ENCODE results near the gene TNFRSF21.

Gene TNFRSF21

DNA sequence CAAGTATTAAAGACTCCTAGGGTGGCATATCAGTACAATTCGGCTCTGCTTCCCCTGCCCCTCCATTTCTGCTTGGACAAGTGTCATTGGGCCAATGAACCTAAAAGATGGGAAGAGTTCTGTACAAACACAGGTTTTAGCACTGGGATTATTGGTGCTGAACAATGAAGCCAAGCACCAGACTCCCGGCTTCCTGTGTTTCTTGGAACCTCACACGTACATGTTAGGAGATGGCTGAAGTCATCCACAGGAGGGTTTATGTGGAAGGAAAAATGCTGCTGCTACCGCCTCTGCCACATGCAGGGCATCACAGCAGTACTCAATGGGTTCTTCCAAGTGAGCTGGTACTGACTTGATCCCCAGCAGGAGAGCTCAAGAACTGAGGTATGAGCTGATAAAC, 49.7 kb downstream of the TNFRSF21 start:
- Mint-ChIP-seq H3K27me3 (ENCODE audit: low read depth) (peaks cover 5% of the 10 kb centered on the region), H3K4me1 (ENCODE audit: low read depth) (no peaks in the 10 kb centered on the region), H3K27ac (no peak overlapping the region), H3K9me3 (no peaks in the 10 kb centered on the region), H3K36me3 (ENCODE audit: low read depth) (no peaks in the 10 kb centered on the region), H3K4me3 (no peak overlapping the region)

DNA sequence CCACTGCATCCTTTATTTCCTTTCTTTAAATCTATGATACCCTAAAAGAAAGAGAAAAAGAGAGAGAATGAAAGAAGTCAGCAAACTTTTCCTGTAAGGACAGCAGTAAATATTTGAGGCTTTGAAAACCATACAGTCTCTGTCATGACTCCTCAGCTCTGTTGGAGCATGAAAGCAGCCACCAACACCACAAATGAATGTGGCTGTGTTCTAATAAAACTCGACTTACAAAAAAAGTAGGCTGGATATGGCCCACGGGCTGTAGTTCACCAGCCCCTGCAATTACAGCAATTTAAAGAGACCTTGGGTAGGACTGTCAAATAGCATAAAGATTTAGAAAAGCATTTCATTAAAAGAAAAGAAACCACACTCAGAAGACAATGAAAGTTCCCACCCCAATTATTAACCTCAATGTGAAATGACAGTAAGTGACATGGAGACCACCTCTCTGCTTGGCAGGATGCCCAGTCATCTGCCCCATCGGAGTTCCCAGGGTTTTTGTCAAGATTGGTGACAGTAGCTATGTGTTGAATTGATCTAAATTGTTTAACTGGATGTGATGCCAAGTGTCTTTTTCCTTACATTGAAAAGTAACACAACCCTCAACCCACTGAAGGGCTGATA, 50.9 kb downstream of the TNFRSF21 start:
- Mint-ChIP-seq H3K4me3 (no peak overlapping the region), H3K4me1 (ENCODE audit: low read depth) (no peaks in the 10 kb centered on the region), H3K27me3 (ENCODE audit: low read depth) (peaks cover 5% of the 10 kb centered on the region), H3K36me3 (ENCODE audit: low read depth) (no peaks in the 10 kb centered on the region), H3K27ac (no peak overlapping the region), H3K9me3 (no peaks in the 10 kb centered on the region)

DNA sequence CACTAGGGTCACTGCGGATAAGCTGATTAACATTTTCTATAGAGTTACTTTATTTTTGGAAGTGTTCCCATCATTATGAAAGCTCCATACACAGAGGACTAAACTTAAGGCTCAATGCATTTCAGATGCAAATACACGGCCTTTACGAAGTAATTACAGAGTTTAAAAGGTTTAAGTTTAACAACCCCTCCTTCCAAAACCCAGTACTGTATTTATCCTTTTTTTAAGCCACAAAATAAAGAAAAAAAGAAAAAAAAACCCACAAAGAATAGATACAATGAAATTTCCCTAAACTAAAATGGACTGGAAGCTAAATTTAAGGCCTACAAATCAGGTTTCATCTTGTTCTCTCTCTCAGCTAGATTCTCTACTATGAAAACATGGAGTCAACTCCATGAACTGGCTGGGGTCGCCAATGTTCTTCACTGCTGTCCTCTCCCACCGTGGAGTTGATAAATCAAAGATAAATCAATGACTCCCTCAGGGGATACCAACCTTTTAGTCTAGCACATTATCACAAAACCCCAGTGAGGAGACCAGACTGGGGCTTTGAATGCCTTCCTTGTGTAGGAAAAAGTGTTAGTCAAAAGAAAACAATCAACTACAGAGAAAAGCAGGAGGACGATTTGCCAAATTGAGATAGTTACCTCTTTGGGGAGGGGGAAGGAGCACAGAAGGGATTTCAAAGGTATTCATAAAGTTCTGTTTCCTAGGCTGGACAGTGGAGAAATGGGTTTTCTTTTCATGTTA, 52.5 kb downstream of the TNFRSF21 start:
- H3K4me3 Mint-ChIP-seq = no peak overlapping the region
- H3K36me3 Mint-ChIP-seq (ENCODE audit: low read depth) = no peaks in the 10 kb centered on the region
- H3K27me3 Mint-ChIP-seq (ENCODE audit: low read depth) = peaks cover under 1% of the 10 kb centered on the region
- H3K4me1 Mint-ChIP-seq (ENCODE audit: low read depth) = no peaks in the 10 kb centered on the region
- no peaks in the 10 kb centered on the region for H3K9me3 Mint-ChIP-seq
- no peak overlapping the region for H3K27ac Mint-ChIP-seq

DNA sequence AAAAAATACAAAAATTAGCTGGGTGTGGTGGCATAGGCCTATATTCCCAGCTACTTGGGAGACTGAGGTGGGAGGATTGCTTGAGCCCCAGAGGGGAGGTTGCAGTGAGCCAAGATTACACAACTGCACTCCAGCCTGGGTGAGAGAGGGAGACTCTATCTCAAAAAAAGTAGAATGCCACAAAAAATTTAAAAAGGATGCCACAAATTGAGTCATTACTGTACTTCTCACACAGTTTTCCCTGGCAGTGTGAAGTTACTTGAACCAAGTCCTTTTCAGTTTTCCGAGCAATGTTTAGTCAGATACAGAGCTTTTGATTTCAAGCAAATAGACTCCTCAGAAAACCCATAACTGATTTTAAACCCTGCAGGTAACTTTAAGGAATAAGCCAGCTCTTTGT, 53.3 kb downstream of the TNFRSF21 start:
- Mint-ChIP-seq H3K27ac (no peak overlapping the region), H3K4me1 (ENCODE audit: low read depth) (no peaks in the 10 kb centered on the region)

DNA sequence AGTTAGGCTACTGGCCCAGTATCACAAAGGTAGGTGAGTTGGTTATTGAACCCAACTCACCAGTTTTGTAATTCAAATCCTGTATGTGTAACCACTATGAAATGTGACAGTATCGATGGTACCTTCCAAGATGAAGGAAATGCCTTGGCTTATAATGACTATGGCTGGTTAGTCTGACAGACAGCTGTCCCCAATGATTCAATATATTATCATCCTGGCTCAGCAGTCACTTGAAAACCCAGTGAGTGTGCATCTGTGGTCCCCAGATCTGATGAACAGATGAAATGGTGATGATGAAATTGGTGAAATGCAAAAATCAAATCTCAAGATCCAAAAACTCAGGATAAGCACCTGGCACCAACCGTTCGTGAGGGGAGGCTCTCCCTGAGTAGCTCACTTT, 54.8 kb downstream of the TNFRSF21 start:
- Mint-ChIP-seq H3K4me3 (no peak overlapping the region), H3K36me3 (ENCODE audit: low read depth) (no peaks in the 10 kb centered on the region), H3K27me3 (ENCODE audit: low read depth) (no peaks in the 10 kb centered on the region), H3K9me3 (no peaks in the 10 kb centered on the region), H3K4me1 (ENCODE audit: low read depth) (no peaks in the 10 kb centered on the region), H3K27ac (no peak overlapping the region)

More for the DNA sequence above, 53.3 kb downstream of the TNFRSF21 start:
- no peaks in the 10 kb centered on the region for H3K27me3 Mint-ChIP-seq (ENCODE audit: low read depth)
- no peak overlapping the region for H3K4me3 Mint-ChIP-seq
- no peaks in the 10 kb centered on the region for H3K9me3 Mint-ChIP-seq
- H3K36me3 Mint-ChIP-seq (ENCODE audit: low read depth) = no peaks in the 10 kb centered on the region

DNA sequence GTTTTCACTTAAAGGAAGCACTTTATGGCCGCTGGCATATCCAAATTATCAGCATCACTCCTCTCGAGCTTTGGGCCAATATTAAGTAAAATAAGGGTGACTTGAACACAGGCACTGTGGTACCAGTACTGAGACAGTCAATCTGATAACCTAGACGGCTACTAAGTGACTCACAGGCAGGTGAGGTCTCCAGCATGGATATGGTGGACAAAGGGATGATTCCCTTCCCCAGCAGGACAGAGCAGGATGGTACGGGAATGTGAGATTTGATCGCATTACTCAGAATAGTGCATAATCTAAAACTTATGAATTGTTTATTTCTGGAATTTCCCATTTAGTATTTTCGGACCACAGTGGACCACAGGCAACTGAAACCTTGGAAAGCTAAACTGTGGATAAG, 55.7 kb downstream of the TNFRSF21 start:
- H3K27me3 Mint-ChIP-seq (ENCODE audit: low read depth) = no peaks in the 10 kb centered on the region
- H3K4me3 Mint-ChIP-seq = no peak overlapping the region
- H3K36me3 Mint-ChIP-seq (ENCODE audit: low read depth) = no peaks in the 10 kb centered on the region
- H3K9me3 Mint-ChIP-seq = no peaks in the 10 kb centered on the region
- no peak overlapping the region for H3K27ac Mint-ChIP-seq
- no peaks in the 10 kb centered on the region for H3K4me1 Mint-ChIP-seq (ENCODE audit: low read depth)

DNA sequence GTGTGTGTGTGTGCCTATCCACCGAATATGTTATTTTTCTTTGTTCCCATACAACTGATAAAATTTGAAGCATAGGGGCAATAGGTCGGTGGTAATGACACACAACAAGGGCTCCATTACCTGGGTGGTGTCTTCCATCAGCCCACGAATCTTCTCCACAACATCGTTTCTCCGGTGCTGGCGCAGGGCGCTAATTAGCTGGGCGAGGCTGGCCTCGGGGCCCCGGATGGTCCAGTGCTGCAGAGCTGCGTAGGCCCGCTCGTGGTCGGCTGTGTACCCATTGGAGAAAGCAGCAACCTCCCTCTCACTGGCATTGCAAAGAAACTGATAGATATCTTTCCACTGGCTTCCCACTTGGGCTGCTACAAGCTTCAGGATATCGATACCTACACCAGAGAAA, 56.6 kb downstream of the TNFRSF21 start:
- Mint-ChIP-seq H3K4me1 (ENCODE audit: low read depth) (no peaks in the 10 kb centered on the region), H3K4me3 (no peak overlapping the region), H3K27ac (no peak overlapping the region), H3K27me3 (ENCODE audit: low read depth) (no peaks in the 10 kb centered on the region), H3K36me3 (ENCODE audit: low read depth) (no peaks in the 10 kb centered on the region), H3K9me3 (no peaks in the 10 kb centered on the region)

DNA sequence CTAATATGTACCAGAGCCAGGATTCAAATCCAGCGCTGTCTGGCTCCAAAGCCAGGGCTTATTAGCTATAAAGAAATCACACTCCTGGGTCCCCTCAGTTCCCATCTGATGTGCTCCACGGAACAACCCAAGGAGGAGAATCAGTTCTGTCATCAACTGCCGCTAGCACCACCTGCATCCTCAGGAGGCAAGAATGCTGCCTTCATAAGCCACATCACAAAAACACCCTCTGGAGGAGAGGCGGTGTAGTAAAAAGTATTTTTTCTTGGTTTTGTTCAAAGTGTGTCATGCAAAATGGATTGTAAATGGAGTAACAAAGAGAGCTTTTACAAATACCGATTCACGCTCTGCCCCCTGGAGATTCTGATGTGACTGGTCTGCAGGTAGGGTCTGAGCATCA, 57.1 kb downstream of the TNFRSF21 start:
- H3K4me1 Mint-ChIP-seq (ENCODE audit: low read depth) = no peaks in the 10 kb centered on the region
- no peaks in the 10 kb centered on the region for H3K36me3 Mint-ChIP-seq (ENCODE audit: low read depth)
- no peak overlapping the region for H3K4me3 Mint-ChIP-seq
- no peaks in the 10 kb centered on the region for H3K9me3 Mint-ChIP-seq
- H3K27ac Mint-ChIP-seq = no peak overlapping the region
- no peaks in the 10 kb centered on the region for H3K27me3 Mint-ChIP-seq (ENCODE audit: low read depth)

DNA sequence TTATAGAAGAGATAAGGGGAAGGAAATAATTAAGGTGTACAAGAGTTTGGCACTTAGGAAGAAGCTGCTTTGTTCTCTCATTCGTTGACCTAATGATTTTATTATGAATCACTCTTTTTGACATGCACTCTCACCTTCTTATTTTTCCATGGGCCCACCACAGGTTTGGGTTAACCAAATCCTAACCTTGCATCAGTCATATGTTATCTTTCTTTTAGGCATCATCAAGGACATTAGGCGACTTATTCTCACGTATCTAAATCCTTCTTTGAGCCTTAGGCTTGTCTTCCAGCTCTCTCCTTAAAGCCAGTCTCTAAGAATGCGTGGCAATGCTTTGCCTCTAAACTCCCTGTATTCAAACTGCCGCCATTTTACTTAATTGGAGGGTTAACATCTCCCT, 58.3 kb downstream of the TNFRSF21 start:
- H3K27me3 Mint-ChIP-seq (ENCODE audit: low read depth) = no peaks in the 10 kb centered on the region

DNA sequence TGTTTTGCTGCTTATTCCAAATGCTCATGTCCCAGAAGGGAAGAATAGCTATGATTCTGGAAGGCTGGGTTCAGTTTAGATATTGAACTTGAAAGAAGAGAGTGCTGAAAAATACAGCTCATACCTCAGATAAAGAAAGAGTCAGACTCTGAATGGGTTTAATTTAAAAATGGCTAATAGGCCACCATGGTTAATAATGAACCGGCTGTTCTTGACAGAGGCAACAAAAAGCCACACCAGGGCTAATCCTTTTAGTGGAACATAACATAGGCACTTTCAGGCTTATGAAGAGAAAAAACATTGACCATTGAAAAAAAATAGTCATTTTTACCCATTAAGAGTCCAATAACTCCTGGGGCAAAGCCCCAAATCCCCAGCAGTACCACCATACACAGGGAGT, 59.4 kb downstream of the TNFRSF21 start:
- Mint-ChIP-seq H3K27ac (no peak overlapping the region), H3K4me1 (ENCODE audit: low read depth) (no peaks in the 10 kb centered on the region), H3K36me3 (ENCODE audit: low read depth) (no peaks in the 10 kb centered on the region), H3K9me3 (no peaks in the 10 kb centered on the region), H3K4me3 (no peak overlapping the region), H3K27me3 (ENCODE audit: low read depth) (no peaks in the 10 kb centered on the region)

More for the DNA sequence above, 58.3 kb downstream of the TNFRSF21 start:
- H3K27ac Mint-ChIP-seq = no peak overlapping the region
- no peak overlapping the region for H3K4me3 Mint-ChIP-seq
- H3K4me1 Mint-ChIP-seq (ENCODE audit: low read depth) = no peaks in the 10 kb centered on the region
- H3K9me3 Mint-ChIP-seq = no peaks in the 10 kb centered on the region
- no peaks in the 10 kb centered on the region for H3K36me3 Mint-ChIP-seq (ENCODE audit: low read depth)

DNA sequence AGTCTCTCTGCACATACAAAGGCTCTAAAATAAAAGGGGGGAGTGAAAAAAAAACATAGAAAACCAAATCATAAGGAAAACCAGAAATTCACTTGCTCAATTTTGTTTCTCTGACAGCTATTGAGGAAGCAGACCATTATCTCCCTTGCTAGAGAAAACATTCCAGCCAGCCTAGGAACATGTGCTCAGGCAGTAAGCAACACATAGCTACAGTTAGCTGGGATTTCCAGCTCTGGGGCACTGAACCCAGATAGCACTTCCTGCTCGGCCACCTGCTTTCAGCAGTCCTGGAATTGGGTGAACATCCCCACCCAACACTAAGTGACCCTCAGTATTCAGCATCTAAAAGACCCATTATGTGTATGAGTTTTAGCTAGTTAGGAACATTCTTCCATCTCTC, 61.3 kb downstream of the TNFRSF21 start:
- Mint-ChIP-seq H3K27ac (no peak overlapping the region), H3K36me3 (ENCODE audit: low read depth) (no peaks in the 10 kb centered on the region), H3K4me3 (no peak overlapping the region), H3K4me1 (ENCODE audit: low read depth) (no peaks in the 10 kb centered on the region), H3K9me3 (no peaks in the 10 kb centered on the region), H3K27me3 (ENCODE audit: low read depth) (no peaks in the 10 kb centered on the region)

DNA sequence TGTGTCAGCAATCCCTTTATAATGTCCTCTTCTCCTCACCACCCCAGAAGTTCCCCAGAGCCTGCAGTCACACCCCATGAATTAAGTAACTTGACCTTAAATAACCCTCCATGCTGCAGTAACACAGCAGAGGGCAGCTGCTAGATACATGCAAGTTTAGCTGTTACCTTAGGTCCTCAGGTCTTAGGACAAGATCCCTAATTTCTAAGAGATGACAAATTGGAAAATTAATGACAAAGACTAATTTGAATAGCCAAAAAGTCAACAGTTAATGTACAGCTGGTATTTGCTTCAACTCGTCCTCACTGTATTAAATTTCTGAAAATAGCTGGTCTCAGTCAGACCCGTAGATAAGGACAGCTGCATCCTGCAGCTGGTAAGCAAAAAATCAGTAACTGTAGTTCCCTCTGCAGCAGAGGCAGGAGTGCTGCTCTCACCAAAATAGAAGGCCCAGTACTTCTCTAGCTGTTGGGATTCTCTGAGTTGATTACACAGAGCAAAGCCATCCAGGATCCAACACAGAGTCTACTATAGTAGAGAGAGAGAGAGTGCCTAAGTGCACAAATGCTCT, 62.4 kb downstream of the TNFRSF21 start:
- Mint-ChIP-seq H3K36me3 (ENCODE audit: low read depth) (no peaks in the 10 kb centered on the region), H3K4me1 (ENCODE audit: low read depth) (peaks cover 1% of the 10 kb centered on the region), H3K27ac (no peak overlapping the region), H3K4me3 (no peak overlapping the region), H3K9me3 (no peaks in the 10 kb centered on the region), H3K27me3 (ENCODE audit: low read depth) (no peaks in the 10 kb centered on the region)

DNA sequence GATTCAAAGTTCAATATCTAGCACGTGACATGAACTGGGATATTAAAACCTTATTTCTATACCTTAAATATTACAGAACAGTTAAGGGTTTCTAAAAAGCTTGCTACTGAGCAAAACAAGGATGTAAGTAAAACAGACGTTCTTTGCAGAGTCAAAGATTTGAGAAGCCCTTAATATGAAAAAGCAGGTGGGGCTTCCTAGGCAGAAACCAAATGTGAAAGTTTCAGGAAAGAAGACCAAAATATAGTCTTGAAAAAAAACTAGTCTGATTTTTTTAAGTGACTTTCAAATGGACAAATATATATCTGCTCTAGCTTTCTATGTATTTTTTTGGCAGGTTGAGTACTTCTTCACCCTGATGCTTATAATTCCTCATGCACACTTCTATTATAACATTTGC, 63.2 kb downstream of the TNFRSF21 start:
- Mint-ChIP-seq H3K27me3 (ENCODE audit: low read depth) (no peaks in the 10 kb centered on the region), H3K4me3 (no peak overlapping the region), H3K27ac (no peak overlapping the region), H3K9me3 (no peaks in the 10 kb centered on the region), H3K36me3 (ENCODE audit: low read depth) (no peaks in the 10 kb centered on the region), H3K4me1 (ENCODE audit: low read depth) (peaks cover 4% of the 10 kb centered on the region)

DNA sequence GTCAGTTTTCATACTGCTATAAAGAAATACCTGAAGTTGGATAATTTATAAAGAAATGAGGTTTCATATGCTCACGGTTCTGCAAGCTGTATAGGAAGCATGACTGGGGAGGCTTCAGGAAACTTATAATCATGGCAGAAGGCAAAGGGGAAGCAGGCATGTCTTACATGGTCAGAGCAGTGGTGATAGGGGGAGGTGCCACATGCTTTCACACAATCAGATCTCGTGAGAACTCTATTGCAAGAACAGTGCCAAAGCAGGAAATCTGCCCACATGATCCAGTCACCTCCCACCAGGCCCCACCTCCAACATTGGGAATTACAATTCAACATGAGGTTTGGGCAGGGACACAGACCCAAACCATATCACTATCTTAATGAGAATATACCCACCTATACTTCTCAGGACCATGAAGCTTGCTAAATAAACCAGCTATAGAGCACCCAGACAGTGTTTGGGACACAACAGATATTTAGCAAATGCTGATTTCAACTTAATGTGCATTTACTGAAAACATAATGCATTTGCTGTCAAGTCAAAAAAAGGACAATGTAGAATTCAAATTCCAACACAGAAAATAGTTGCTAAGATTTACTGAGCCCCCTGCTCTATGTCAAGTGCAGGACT, 63.8 kb downstream of the TNFRSF21 start:
- Mint-ChIP-seq H3K36me3 (ENCODE audit: low read depth) (no peaks in the 10 kb centered on the region), H3K4me1 (ENCODE audit: low read depth) (peaks cover 4% of the 10 kb centered on the region), H3K27ac (no peak overlapping the region), H3K9me3 (no peaks in the 10 kb centered on the region), H3K4me3 (no peak overlapping the region), H3K27me3 (ENCODE audit: low read depth) (no peaks in the 10 kb centered on the region)
